ENCODE measurements around the gene CNTNAP1. TPM values are rescaled to one million over a fixed set of nuclear protein-coding genes. Genes with fewer than 3 reads are reported as not detected.

Gene CNTNAP1
- total and polyA plus RNA-seq, 8 donors = 0.76 to 13.3 (median 7.6) TPM

DNA sequence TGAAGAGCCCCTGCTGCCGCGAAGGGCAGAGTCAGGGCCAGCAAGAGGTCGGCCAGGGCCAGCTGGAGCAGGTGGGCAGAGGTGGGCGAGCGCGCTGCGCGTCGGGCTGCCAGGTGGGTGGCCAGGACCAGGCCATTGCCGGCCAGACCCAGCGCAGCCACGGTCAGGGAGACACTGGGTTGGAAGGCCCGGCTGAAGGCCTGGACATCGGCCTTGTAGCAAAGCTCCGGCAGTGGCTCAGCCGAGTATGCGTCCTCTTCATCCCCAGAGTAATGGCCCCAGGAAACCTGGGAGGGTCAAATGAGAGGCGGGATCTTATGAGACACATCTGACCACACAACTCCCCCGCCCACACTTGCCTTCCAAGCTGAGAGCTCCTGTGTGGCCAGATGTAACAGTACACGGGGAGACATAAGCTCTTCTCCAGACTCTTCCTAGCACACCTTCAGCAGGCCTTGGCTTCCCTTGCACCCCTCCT lies 2.0 kb upstream of the CNTNAP1 start:
- intact Hi-C loops (cut with DNase I; ENCODE audit: low total_unique reads) = loop anchor here (10.0 kb wide), 1 partner anchor 96 kb away; no protein-coding TSS in a partner anchor
- H3K36me3 ChIP-seq = peaks cover 0 to 6% (median 5%) of the 10 kb centered on the region in 4 donors
- H3K4me3 ChIP-seq = peak overlapping the region; percentile 58 to 96 (median 90)
- H3K27me3 ChIP-seq = peaks cover 0 to 40% (median 7%) of the 10 kb centered on the region in 3 donors
- H3K27ac ChIP-seq = peak overlapping the region; percentile 90 to 99 (median 96)
- no peaks in the 10 kb centered on the region for H3K9me3 ChIP-seq
- no peak for TF ChIP-seq POLR2AphosphoS5 (IDR thresholded peaks at IDR 0.05)
- TF ChIP-seq, protein P1, sequence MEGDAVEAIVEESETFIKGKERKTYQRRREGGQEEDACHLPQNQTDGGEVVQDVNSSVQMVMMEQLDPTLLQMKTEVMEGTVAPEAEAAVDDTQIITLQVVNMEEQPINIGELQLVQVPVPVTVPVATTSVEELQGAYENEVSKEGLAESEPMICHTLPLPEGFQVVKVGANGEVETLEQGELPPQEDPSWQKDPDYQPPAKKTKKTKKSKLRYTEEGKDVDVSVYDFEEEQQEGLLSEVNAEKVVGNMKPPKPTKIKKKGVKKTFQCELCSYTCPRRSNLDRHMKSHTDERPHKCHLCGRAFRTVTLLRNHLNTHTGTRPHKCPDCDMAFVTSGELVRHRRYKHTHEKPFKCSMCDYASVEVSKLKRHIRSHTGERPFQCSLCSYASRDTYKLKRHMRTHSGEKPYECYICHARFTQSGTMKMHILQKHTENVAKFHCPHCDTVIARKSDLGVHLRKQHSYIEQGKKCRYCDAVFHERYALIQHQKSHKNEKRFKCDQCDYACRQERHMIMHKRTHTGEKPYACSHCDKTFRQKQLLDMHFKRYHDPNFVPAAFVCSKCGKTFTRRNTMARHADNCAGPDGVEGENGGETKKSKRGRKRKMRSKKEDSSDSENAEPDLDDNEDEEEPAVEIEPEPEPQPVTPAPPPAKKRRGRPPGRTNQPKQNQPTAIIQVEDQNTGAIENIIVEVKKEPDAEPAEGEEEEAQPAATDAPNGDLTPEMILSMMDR (IDR thresholded peaks at IDR 0.05) = no peak
- no peak for TF ChIP-seq POLR2A (IDR thresholded peaks at IDR 0.05)
- no peak for TF ChIP-seq EP300 (IDR thresholded peaks at IDR 0.05)
- 45 to 80% (median 73%) methylated on average over 11 to 20 of the region's 20 CpGs for WGBS, 5 donors
- H3K4me1 ChIP-seq = peaks cover 53 to 89% (median 83%) of the 10 kb centered on the region in 4 donors
- peak in 1 of 2 donors; percentile 50 for DNase-seq

DNA sequence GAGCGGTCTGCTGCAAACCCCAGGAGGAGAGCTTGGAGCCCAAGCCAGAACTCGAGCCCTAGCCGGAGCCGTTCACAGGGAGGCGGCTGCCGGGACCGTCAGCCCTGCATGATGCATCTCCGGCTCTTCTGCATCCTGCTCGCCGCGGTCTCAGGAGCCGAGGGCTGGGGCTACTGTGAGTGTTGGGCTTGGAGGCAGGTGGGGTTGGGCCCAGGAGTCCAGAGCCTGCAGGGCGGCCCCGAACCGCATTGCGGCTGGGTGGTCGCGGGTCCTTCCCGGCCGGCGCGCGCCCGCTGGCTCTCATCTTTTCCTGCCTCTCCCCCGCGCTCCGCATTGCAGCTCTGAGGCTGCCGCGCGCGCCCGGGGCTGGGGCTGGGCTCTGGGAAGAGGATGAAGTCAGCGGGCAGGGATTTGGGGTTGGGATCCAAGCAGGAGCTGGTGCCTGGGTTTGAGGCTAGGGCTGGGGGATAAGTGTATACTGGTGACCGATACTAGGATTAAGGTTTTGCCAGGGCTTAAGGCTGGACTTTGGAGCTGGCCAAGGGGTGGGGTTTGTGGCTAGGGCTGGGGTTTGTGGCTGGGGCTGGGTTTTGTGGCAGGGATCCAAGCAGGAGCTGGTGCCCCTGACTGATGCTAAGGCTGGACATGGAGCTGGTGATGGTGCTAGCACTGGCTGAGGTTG lies 532 bp downstream of the CNTNAP1 start:
- Histone ChIP-seq H3K4me3 (peak overlapping the region; percentile 43 to 59 (median 46)), H3K36me3 (peaks cover 0 to 26% (median 14%) of the 10 kb centered on the region in 4 donors), H3K4me1 (peaks cover 47 to 72% (median 66%) of the 10 kb centered on the region in 4 donors), H3K27me3 (peaks cover 0 to 26% (median 7%) of the 10 kb centered on the region in 3 donors), H3K27ac (peak overlapping the region in 4 of 5 donors; percentile 66 to 99 (median 76)), H3K9me3 (no peaks in the 10 kb centered on the region)
- TF ChIP-seq POLR2AphosphoS5 (IDR thresholded peaks at IDR 0.05) (no peak), EP300 (IDR thresholded peaks at IDR 0.05) (no peak), POLR2A (IDR thresholded peaks at IDR 0.05) (no peak)
- TF ChIP-seq, protein P1 (IDR thresholded peaks at IDR 0.05) = no peak
- intact Hi-C loops (cut with DNase I; ENCODE audit: low total_unique reads) = loop anchor here (10.0 kb wide), 1 partner anchor 98 kb away; no protein-coding TSS in a partner anchor
- WGBS, 5 donors = 1 to 2% (median 2%) methylated on average over 14 to 34 of the region's 34 CpGs
- peak; percentile 41 to 87 for DNase-seq

DNA sequence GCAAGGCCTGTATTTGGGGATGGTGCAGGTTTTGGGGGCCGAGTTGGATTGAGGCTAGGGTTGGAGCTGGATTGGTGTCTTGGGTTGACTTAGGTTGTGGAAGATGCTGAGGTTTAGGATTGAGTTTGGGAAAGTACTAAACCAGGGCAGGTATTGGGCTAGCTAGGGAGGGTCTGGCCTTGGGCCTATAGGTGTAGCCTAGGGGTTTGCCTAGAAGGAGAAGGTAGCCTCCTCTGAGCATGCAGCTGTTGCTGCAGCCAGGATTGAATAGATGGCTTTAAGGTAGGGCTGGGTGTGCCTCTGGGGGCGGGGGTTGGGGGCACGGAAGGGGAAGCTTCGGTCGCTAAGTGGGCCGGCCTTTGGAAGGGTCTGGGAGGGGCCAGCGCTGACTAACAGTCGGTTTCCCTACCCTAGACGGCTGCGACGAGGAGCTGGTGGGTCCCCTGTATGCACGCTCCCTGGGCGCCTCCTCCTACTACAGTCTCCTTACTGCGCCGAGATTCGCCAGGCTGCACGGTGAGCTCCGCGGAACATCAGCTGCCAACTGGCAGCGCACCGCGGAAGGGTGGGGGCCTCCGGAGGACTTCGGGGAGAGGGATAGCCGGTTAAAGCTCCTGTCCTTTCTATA lies 1.2 kb downstream of the CNTNAP1 start:
- H3K36me3 ChIP-seq = peaks cover 0 to 30% (median 15%) of the 10 kb centered on the region in 4 donors
- peak; percentile 63 to 83 for DNase-seq
- H3K4me1 ChIP-seq = peaks cover 44 to 69% (median 62%) of the 10 kb centered on the region in 4 donors
- H3K27ac ChIP-seq = peak overlapping the region; percentile 20 to 99 (median 74)
- no peaks in the 10 kb centered on the region for H3K9me3 ChIP-seq
- 7 to 18% (median 9%) methylated on average over 15 to 25 of the region's 25 CpGs for WGBS, 5 donors
- peaks cover 0 to 26% (median 7%) of the 10 kb centered on the region in 3 donors for H3K27me3 ChIP-seq
- no peak for TF ChIP-seq EP300 (IDR thresholded peaks at IDR 0.05)
- no peak for TF ChIP-seq POLR2AphosphoS5 (IDR thresholded peaks at IDR 0.05)
- TF ChIP-seq POLR2A (IDR thresholded peaks at IDR 0.05) = no peak
- TF ChIP-seq, protein P1 (IDR thresholded peaks at IDR 0.05) = no peak
- H3K4me3 ChIP-seq = peak overlapping the region; percentile 40 to 59 (median 46)
- intact Hi-C loops (cut with DNase I; ENCODE audit: low total_unique reads) = loop anchor here (10.0 kb wide), 1 partner anchor 99 kb away; no protein-coding TSS in a partner anchor

DNA sequence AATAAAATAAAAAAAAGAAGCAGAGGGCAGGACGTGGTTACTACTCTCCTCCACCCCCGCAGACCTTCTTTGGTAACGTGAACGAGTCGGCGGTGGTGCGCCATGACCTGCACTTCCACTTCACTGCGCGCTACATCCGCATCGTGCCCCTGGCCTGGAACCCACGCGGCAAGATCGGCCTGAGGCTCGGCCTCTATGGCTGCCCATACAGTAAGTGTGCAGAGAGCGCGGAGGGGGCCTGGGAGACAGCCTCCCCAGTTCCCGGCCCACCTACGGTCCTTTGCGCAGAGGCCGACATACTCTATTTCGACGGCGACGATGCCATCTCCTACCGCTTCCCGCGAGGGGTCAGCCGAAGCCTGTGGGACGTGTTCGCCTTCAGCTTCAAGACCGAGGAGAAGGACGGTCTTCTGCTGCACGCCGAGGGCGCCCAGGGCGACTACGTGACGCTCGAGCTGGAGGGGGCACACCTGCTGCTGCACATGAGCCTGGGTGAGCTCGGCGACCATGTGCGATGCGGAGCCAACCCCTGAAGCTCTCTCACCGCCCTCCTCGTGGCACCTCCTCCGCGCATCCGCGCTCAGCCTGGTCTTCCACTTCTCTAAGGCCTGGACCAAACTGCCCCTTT lies 2.7 kb downstream of the CNTNAP1 start:
- H3K27ac ChIP-seq = peak overlapping the region in 1 of 5 donors; percentile 78
- peaks cover 0 to 41% (median 19%) of the 10 kb centered on the region in 4 donors for H3K36me3 ChIP-seq
- no peaks in the 10 kb centered on the region for H3K9me3 ChIP-seq
- 76 to 88% (median 84%) methylated on average over 45 to 50 of the region's 50 CpGs for WGBS, 5 donors
- intact Hi-C loops (cut with DNase I; ENCODE audit: low total_unique reads) = loop anchor here (10.0 kb wide), 1 partner anchor 100 kb away; no protein-coding TSS in a partner anchor
- H3K4me3 ChIP-seq = no peak overlapping the region
- DNase-seq = peak in 1 of 2 donors; percentile 35
- H3K27me3 ChIP-seq = peaks cover 0 to 26% (median 7%) of the 10 kb centered on the region in 3 donors
- TF ChIP-seq POLR2A (IDR thresholded peaks at IDR 0.05) (no peak), POLR2AphosphoS5 (IDR thresholded peaks at IDR 0.05) (no peak), EP300 (IDR thresholded peaks at IDR 0.05) (no peak)
- TF ChIP-seq, protein P1 (IDR thresholded peaks at IDR 0.05) = no peak
- peaks cover 29 to 54% (median 47%) of the 10 kb centered on the region in 4 donors for H3K4me1 ChIP-seq

Measured in stomach (tissue), 9 donors.